HEK293 (cell line): ENCODE measurements around the gene ATMIN.

Source experiments
- BCL11A ChIP-seq: fragments of 450-650 bp; formaldehyde crosslinking; IDR thresholded peaks from 2 replicates; pipeline ENCODE4 v1.5.1; 2016; ENCODE audit warnings: low read depth, missing biosample characterization, missing genetic modification characterization
- EGR2 ChIP-seq: fragments of 450-650 bp; formaldehyde crosslinking; IDR thresholded peaks from 2 replicates; pipeline ENCODE4 v1.5.1; 2016; ENCODE audit warnings: low read depth, missing biosample characterization, missing genetic modification characterization
- GFI1B ChIP-seq: fragments of 450-650 bp; formaldehyde crosslinking; IDR thresholded peaks from 2 replicates; pipeline ENCODE4 v1.5.1; 2016; ENCODE audit warnings: missing biosample characterization, missing genetic modification characterization
- KLF10 ChIP-seq: fragments of 450-650 bp; IDR thresholded peaks from 2 replicates; pipeline ENCODE4 v1.5.1; 2018; ENCODE audit warnings: missing biosample characterization, mild to moderate bottlenecking, missing genetic modification characterization
- PATZ1 ChIP-seq: fragments of 450-650 bp; formaldehyde crosslinking; IDR thresholded peaks from 2 replicates; pipeline ENCODE4 v1.5.1; 2016; ENCODE audit warnings: missing biosample characterization, missing genetic modification characterization
- PBX3 ChIP-seq: sonication (generic); formaldehyde crosslinking; IDR thresholded peaks from 2 replicates; pipeline ENCODE4 v1.8.1; 2022; ENCODE audit warnings: mild to moderate bottlenecking, moderate library complexity, missing genetic modification reagents
- SP2 ChIP-seq: fragments of 450-650 bp; formaldehyde crosslinking; IDR thresholded peaks from 2 replicates; pipeline ENCODE4 v1.5.1; 2016; ENCODE audit warnings: missing biosample characterization, missing genetic modification characterization
- ZBTB48 ChIP-seq: fragments of 450-650 bp; formaldehyde crosslinking; IDR thresholded peaks from 2 replicates; pipeline ENCODE4 v1.5.1; 2016; ENCODE audit warnings: missing biosample characterization, missing genetic modification characterization
- ZBTB7A ChIP-seq: fragments of 450-650 bp; formaldehyde crosslinking; IDR thresholded peaks from 2 replicates; pipeline ENCODE4 v1.5.1; 2016; ENCODE audit warnings: low read depth, missing biosample characterization, missing genetic modification characterization
- ZNF157 ChIP-seq: fragments of 450-650 bp; formaldehyde crosslinking; IDR thresholded peaks from 2 replicates; pipeline ENCODE4 v1.5.1; 2016; ENCODE audit warnings: missing biosample characterization, missing genetic modification characterization
- ZNF16 ChIP-seq: fragments of 450-650 bp; formaldehyde crosslinking; IDR thresholded peaks from 2 replicates; pipeline ENCODE4 v1.5.1; 2016; ENCODE audit warnings: low read depth, missing biosample characterization, missing genetic modification characterization
- ZNF184 ChIP-seq: fragments of 450-650 bp; IDR thresholded peaks from 2 replicates; pipeline ENCODE4 v1.5.1; 2018; ENCODE audit warnings: missing biosample characterization, mild to moderate bottlenecking, missing genetic modification characterization
- ZNF2 ChIP-seq: fragments of 450-650 bp; formaldehyde crosslinking; IDR thresholded peaks from 2 replicates; pipeline ENCODE4 v1.5.1; 2016; ENCODE audit warnings: missing biosample characterization, missing genetic modification characterization
- ZNF302 ChIP-seq: fragments of 450-650 bp; formaldehyde crosslinking; IDR thresholded peaks from 2 replicates; pipeline ENCODE4 v1.5.1; 2016; ENCODE audit warnings: missing biosample characterization, missing genetic modification characterization, low read depth
- ZNF341 ChIP-seq: fragments of 450-650 bp; formaldehyde crosslinking; IDR thresholded peaks from 2 replicates; pipeline ENCODE4; 2016; ENCODE audit warnings: low read depth, missing biosample characterization, missing genetic modification characterization
- ZNF558 ChIP-seq: fragments of 450-650 bp; formaldehyde crosslinking; IDR thresholded peaks from 2 replicates; pipeline ENCODE4 v1.5.1; 2016; ENCODE audit warnings: missing biosample characterization, missing genetic modification characterization
- ZNF596 ChIP-seq: fragments of 450-650 bp; IDR thresholded peaks from 2 replicates; pipeline ENCODE4 v1.5.0; 2018; ENCODE audit warnings: missing biosample characterization, mild to moderate bottlenecking, missing genetic modification characterization, moderate library complexity
- ZNF629 ChIP-seq: fragments of 450-650 bp; formaldehyde crosslinking; IDR thresholded peaks from 2 replicates; pipeline ENCODE4 v1.5.1; 2017; ENCODE audit warnings: missing biosample characterization, missing genetic modification characterization
- ZNF670 ChIP-seq: fragments of 450-650 bp; formaldehyde crosslinking; IDR thresholded peaks from 2 replicates; pipeline ENCODE4 v1.5.1; 2016; ENCODE audit warnings: missing biosample characterization, missing genetic modification characterization, low read depth
- ZNF677 ChIP-seq: fragments of 450-650 bp; IDR thresholded peaks from 2 replicates; pipeline ENCODE4 v1.5.0; 2018; ENCODE audit warnings: missing biosample characterization, mild to moderate bottlenecking, missing genetic modification characterization, moderate library complexity
- ZNF701 ChIP-seq: fragments of 450-650 bp; formaldehyde crosslinking; IDR thresholded peaks from 2 replicates; pipeline ENCODE4 v1.5.1; 2016; ENCODE audit warnings: missing biosample characterization, missing genetic modification characterization
- ZNF76 ChIP-seq: fragments of 450-650 bp; formaldehyde crosslinking; IDR thresholded peaks from 2 replicates; pipeline ENCODE4; 2016; ENCODE audit warnings: low read depth, missing biosample characterization, missing genetic modification characterization, borderline replicate concordance
- TF ChIP-seq, protein P1 (sequence below): fragments of 450-650 bp; formaldehyde crosslinking; IDR thresholded peaks from 2 replicates; pipeline ENCODE4 v1.5.1; 2016; ENCODE audit warnings: missing biosample characterization, missing genetic modification characterization
- TF ChIP-seq, protein P2 (sequence below): fragments of 450-650 bp; formaldehyde crosslinking; IDR thresholded peaks from 2 replicates; pipeline ENCODE4 v1.5.1; 2016; ENCODE audit warnings: missing biosample characterization, missing genetic modification characterization, borderline replicate concordance
- TF ChIP-seq, protein P3 (sequence below): fragments of 450-650 bp; formaldehyde crosslinking; IDR thresholded peaks from 2 replicates; pipeline ENCODE4 v1.5.1; 2017; ENCODE audit warnings: missing biosample characterization, missing genetic modification characterization
- TF ChIP-seq, protein P4 (sequence below): fragments of 450-650 bp; IDR thresholded peaks from 2 replicates; pipeline ENCODE4 v1.5.1; 2018; ENCODE audit warnings: missing biosample characterization, missing genetic modification characterization
- TF ChIP-seq, protein P5 (sequence below): fragments of 450-650 bp; formaldehyde crosslinking; IDR thresholded peaks from 2 replicates; pipeline ENCODE4 v1.5.1; 2016; ENCODE audit warnings: missing biosample characterization, missing genetic modification characterization

The ATMIN gene

DNA sequence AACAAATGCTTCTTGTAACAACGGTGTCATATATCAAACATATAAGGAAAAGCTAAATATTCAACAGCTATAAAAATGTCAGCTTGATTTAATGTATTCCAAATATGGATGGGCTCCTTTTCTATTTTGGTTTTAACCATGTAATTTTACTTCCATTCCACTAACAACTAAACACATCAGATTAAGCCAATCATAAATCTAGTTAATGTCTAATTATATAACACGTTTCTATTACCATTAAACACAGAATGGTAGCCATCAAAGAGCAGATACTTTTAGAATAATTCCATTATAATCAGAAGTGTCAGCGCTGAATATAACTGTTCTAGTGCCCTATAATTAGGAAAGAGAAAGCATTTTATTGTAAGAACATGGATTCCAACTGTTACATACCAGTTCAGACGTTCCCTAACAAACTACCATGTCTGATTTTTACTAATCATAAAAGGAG, 38.9 kb upstream of the ATMIN start (continued):
- no peak for TF ChIP-seq PATZ1 (tag by site-specific recombination)
- TF ChIP-seq SP2 (tag by site-specific recombination): no peak
- TF ChIP-seq ZNF701: no peak
- no peak for TF ChIP-seq PBX3 (CRISPR knock-in tag)
- TF ChIP-seq ZNF558 (tag by site-specific recombination): no peak
- no peak for TF ChIP-seq ZNF184
- TF ChIP-seq, protein P1, sequence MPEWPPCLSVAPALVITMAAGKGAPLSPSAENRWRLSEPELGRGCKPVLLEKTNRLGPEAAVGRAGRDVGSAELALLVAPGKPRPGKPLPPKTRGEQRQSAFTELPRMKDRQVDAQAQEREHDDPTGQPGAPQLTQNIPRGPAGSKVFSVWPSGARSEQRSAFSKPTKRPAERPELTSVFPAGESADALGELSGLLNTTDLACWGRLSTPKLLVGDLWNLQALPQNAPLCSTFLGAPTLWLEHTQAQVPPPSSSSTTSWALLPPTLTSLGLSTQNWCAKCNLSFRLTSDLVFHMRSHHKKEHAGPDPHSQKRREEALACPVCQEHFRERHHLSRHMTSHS (tag by site-specific recombination): no peak
- TF ChIP-seq, protein P2, sequence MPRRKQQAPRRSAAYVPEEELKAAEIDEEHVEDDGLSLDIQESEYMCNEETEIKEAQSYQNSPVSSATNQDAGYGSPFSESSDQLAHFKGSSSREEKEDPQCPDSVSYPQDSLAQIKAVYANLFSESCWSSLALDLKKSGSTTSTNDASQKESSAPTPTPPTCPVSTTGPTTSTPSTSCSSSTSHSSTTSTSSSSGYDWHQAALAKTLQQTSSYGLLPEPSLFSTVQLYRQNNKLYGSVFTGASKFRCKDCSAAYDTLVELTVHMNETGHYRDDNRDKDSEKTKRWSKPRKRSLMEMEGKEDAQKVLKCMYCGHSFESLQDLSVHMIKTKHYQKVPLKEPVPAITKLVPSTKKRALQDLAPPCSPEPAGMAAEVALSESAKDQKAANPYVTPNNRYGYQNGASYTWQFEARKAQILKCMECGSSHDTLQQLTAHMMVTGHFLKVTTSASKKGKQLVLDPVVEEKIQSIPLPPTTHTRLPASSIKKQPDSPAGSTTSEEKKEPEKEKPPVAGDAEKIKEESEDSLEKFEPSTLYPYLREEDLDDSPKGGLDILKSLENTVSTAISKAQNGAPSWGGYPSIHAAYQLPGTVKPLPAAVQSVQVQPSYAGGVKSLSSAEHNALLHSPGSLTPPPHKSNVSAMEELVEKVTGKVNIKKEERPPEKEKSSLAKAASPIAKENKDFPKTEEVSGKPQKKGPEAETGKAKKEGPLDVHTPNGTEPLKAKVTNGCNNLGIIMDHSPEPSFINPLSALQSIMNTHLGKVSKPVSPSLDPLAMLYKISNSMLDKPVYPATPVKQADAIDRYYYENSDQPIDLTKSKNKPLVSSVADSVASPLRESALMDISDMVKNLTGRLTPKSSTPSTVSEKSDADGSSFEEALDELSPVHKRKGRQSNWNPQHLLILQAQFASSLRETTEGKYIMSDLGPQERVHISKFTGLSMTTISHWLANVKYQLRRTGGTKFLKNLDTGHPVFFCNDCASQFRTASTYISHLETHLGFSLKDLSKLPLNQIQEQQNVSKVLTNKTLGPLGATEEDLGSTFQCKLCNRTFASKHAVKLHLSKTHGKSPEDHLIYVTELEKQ: peak; percentile 30; the same call in 1 of the 2 replicates
- TF ChIP-seq, protein P3, sequence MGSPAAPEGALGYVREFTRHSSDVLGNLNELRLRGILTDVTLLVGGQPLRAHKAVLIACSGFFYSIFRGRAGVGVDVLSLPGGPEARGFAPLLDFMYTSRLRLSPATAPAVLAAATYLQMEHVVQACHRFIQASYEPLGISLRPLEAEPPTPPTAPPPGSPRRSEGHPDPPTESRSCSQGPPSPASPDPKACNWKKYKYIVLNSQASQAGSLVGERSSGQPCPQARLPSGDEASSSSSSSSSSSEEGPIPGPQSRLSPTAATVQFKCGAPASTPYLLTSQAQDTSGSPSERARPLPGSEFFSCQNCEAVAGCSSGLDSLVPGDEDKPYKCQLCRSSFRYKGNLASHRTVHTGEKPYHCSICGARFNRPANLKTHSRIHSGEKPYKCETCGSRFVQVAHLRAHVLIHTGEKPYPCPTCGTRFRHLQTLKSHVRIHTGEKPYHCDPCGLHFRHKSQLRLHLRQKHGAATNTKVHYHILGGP (tag by site-specific recombination): peak; percentile 76; the same call in 1 of the 2 replicates
- no peak for TF ChIP-seq ZNF596
- peak; percentile 67 for TF ChIP-seq ZNF629 (tag by site-specific recombination)
- no peak for TF ChIP-seq ZNF341 (tag by site-specific recombination)
- TF ChIP-seq ZNF677: no peak
- TF ChIP-seq EGR2 (tag by site-specific recombination): no peak
- no peak for TF ChIP-seq GFI1B (tag by site-specific recombination)
- TF ChIP-seq ZNF76: no peak
- TF ChIP-seq ZNF670 (tag by site-specific recombination): no peak
- no peak for TF ChIP-seq ZBTB48 (tag by site-specific recombination)
- no peak for TF ChIP-seq ZNF16 (tag by site-specific recombination)
- no peak for TF ChIP-seq ZNF157 (tag by site-specific recombination)
- TF ChIP-seq, protein P4, sequence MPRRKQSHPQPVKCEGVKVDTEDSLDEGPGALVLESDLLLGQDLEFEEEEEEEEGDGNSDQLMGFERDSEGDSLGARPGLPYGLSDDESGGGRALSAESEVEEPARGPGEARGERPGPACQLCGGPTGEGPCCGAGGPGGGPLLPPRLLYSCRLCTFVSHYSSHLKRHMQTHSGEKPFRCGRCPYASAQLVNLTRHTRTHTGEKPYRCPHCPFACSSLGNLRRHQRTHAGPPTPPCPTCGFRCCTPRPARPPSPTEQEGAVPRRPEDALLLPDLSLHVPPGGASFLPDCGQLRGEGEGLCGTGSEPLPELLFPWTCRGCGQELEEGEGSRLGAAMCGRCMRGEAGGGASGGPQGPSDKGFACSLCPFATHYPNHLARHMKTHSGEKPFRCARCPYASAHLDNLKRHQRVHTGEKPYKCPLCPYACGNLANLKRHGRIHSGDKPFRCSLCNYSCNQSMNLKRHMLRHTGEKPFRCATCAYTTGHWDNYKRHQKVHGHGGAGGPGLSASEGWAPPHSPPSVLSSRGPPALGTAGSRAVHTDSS (tag by site-specific recombination): no peak
- TF ChIP-seq ZNF2 (tag by site-specific recombination): no peak
- peak; percentile 64; the same call in 1 of the 2 replicates for TF ChIP-seq BCL11A
- TF ChIP-seq, protein P5, sequence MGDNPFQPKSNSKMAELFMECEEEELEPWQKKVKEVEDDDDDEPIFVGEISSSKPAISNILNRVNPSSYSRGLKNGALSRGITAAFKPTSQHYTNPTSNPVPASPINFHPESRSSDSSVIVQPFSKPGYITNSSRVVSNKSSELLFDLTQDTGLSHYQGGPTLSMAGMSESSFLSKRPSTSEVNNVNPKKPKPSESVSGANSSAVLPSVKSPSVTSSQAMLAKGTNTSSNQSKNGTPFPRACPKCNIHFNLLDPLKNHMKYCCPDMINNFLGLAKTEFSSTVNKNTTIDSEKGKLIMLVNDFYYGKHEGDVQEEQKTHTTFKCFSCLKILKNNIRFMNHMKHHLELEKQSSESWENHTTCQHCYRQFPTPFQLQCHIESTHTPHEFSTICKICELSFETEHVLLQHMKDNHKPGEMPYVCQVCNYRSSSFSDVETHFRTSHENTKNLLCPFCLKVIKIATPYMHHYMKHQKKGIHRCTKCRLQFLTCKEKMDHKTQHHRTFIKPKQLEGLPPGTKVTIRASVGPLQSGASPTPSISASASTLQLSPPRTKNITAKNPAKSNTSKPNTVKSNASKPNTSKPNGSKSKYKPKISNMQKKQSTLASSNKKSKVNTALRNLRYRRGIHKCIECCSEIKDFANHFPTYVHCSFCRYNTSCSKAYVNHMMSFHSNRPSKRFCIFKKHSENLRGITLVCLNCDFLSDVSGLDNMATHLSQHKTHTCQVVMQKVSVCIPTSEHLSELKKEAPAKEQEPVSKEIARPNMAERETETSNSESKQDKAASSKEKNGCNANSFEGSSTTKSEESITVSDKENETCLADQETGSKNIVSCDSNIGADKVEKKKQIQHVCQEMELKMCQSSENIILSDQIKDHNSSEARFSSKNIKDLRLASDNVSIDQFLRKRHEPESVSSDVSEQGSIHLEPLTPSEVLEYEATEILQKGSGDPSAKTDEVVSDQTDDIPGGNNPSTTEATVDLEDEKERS (tag by site-specific recombination): no peak
- TF ChIP-seq ZBTB7A (tag by site-specific recombination): no peak
- TF ChIP-seq KLF10 (tag by site-specific recombination): peak; percentile 54; the same call in 1 of the 2 replicates
- TF ChIP-seq ZNF302 (tag by site-specific recombination): no peak
